Natural killer cell (primary cell): ENCODE results near the gene TMED4. TPM values are rescaled to one million over a fixed set of nuclear protein-coding genes. Genes with fewer than 3 reads are reported as not detected.

Experiments
- ATAC-seq, 3 donors: fragments of 150-1000 bp in 2 of 3; fragments of 200-7000 bp in 1 of 3; cut with Tn5 transposase; 1 replicate in 1 of 3; 2 replicates in 2 of 3; pipeline ENCODE4 v1.10.0; 2021; ENCODE audit warnings: mild to moderate bottlenecking in 2 of 3, moderate library complexity in 2 of 3
- DNase-seq, 2 donors: peaks; one replicate each; pipeline versions ENCODE4 v3.0.0 to v3.0.0-alpha.2; 2013 to 2021; ENCODE audit warnings: mixed read lengths in 1 of 2
- H3K27ac ChIP-seq: one replicate; pipeline ENCODE4 v1.5.1; 2013; ENCODE audit warnings: mild to moderate bottlenecking, low read length
- H3K27me3 ChIP-seq: one replicate; pipeline ENCODE4 v1.6.1; 2013; ENCODE audit warnings: low read length; ENCODE audit not compliant: control insufficient read depth, insufficient read depth
- H3K36me3 ChIP-seq: one replicate; pipeline ENCODE4 v1.6.1; 2013; ENCODE audit warnings: low read length; ENCODE audit not compliant: control insufficient read depth, insufficient read depth
- H3K4me1 ChIP-seq: one replicate; pipeline ENCODE4 v1.6.1; 2013; ENCODE audit warnings: low read length; ENCODE audit not compliant: control insufficient read depth, insufficient read depth
- H3K4me3 ChIP-seq: one replicate; pipeline ENCODE4 v1.5.1; 2013; ENCODE audit warnings: low read length
- H3K9me3 ChIP-seq: one replicate; pipeline ENCODE4 v1.6.1; 2013; ENCODE audit warnings: low read length; ENCODE audit not compliant: control insufficient read depth, insufficient read depth
- H3K27ac Mint-ChIP-seq, 2 donors: one replicate each; pipeline ENCODE4 v1.8.0; 2022; ENCODE audit warnings: mild to moderate bottlenecking in 2 of 2, mixed read lengths in 2 of 2, moderate library complexity in 1 of 2
- H3K27me3 Mint-ChIP-seq, 2 donors: one replicate each; pipeline ENCODE4 v1.8.0; 2022; ENCODE audit warnings: low read depth in 2 of 2, mixed read lengths in 2 of 2
- H3K36me3 Mint-ChIP-seq: one replicate; pipeline ENCODE4 v1.8.0; 2022; ENCODE audit warnings: mixed read lengths
- H3K4me1 Mint-ChIP-seq, 2 donors: one replicate each; pipeline ENCODE4 v1.8.0; 2022; ENCODE audit warnings: mixed read lengths in 2 of 2
- H3K4me3 Mint-ChIP-seq: one replicate; pipeline ENCODE4 v1.8.0; 2022; ENCODE audit warnings: mild to moderate bottlenecking, moderate library complexity, mixed read lengths
- H3K9me3 Mint-ChIP-seq, 2 donors: one replicate each; pipeline ENCODE4 v1.8.0; 2022; ENCODE audit warnings: mixed read lengths in 2 of 2
- CTCF ChIP-seq: fragments of 200-600 bp; IDR thresholded peaks from one replicate; pipeline ENCODE4 v1.8.0; 2022; ENCODE audit warnings: antibody characterized with exemption
- WGBS: methylation state at CpG from one replicate; pipeline ENCODE4 v1.1.7; 2013; ENCODE audit warnings: missing lambda C conversion rate; ENCODE audit not compliant: insufficient coverage; 5-methylcytosine and 5-hydroxymethylcytosine counted together
- intact Hi-C: fragments of 100-400 bp; cut with micrococcal nuclease; formaldehyde crosslinking; loops from one replicate; pipeline ENCODE4 v1.14.2; 2022
- total RNA-seq, 4 donors: library from RNA; stranded (reverse); fragments of 120-200 nt in 1 of 4; gene quantifications; one replicate each; pipeline versions ENCODE4 v1.2.3 to v1.2.4, GENCODE V29; 2013 to 2022

The TMED4 gene
- total RNA-seq, 3 donors from 2014 or later (not counting 1 experiment from before 2014, with no cell fraction given), result 93.1 to 101 (median 94.1) TPM

- Histone ChIP-seq H3K9me3 (no peaks in the 10 kb centered on the region), H3K27me3 (no peaks in the 10 kb centered on the region), H3K4me1 (no peaks in the 10 kb centered on the region), H3K36me3 (no peaks in the 10 kb centered on the region), H3K27ac (no peak overlapping the region), H3K4me3 (no peak overlapping the region)
- 82% methylated on average over 6 of the region's 6 CpGs for WGBS
- ATAC-seq (no peak), DNase-seq (no peak)
- intact Hi-C loops, result no loop called here
- no peaks in the 10 kb centered on the region for H3K36me3 Mint-ChIP-seq
- no peaks in the 10 kb centered on the region for H3K4me1 Mint-ChIP-seq
- H3K9me3 Mint-ChIP-seq, result no peaks in the 10 kb centered on the region
- H3K27ac Mint-ChIP-seq, result no peak overlapping the region
- H3K27me3 Mint-ChIP-seq, result peaks cover 5 to 6% of the 10 kb centered on the region in 2 donors
- no peak overlapping the region for H3K4me3 Mint-ChIP-seq
- TF ChIP-seq CTCF, result no peak
Measured at GRCh38 chr7:44541876-44542610, 40.0 kb downstream of the TMED4 start.

GRCh38 chr7:44541028-44541869 lies 40.8 kb downstream of the TMED4 start, which contains the start of gene NPC1L1:
TSS of gene NPC1L1 (minus strand) at chr7:44541330. CDS start at chr7:44541259, 71 bp downstream.
- Histone ChIP-seq H3K36me3 (no peaks in the 10 kb centered on the region), H3K27ac (no peak within 1 kb of the TSS), H3K27me3 (no peaks in the 10 kb centered on the region), H3K4me3 (no peak within 1 kb of the TSS), H3K4me1 (no peaks in the 10 kb centered on the region), H3K9me3 (no peaks in the 10 kb centered on the region)
- ATAC-seq (no peak), DNase-seq (no peak)
- Mint-ChIP-seq H3K27me3 (no peaks in the 10 kb centered on the region), H3K9me3 (no peaks in the 10 kb centered on the region), H3K36me3 (no peaks in the 10 kb centered on the region), H3K4me3 (no peak within 1 kb of the TSS), H3K4me1 (no peaks in the 10 kb centered on the region), H3K27ac (no peak within 1 kb of the TSS)
- intact Hi-C loops, result no loop called here
- 91% methylated on average over 20 of the region's 20 CpGs for WGBS
- TF ChIP-seq CTCF, result no peak

- no peaks in the 10 kb centered on the region for H3K36me3 Mint-ChIP-seq
- intact Hi-C loops, result no loop called here
- H3K4me3 Mint-ChIP-seq, result no peak overlapping the region
- 87% methylated on average over 5 of the region's 5 CpGs for WGBS
- Histone ChIP-seq H3K9me3 (no peaks in the 10 kb centered on the region), H3K36me3 (no peaks in the 10 kb centered on the region), H3K27ac (no peak overlapping the region), H3K27me3 (no peaks in the 10 kb centered on the region), H3K4me1 (no peaks in the 10 kb centered on the region), H3K4me3 (no peak overlapping the region)
- no peaks in the 10 kb centered on the region for H3K9me3 Mint-ChIP-seq
- no peak for ATAC-seq
- no peak for TF ChIP-seq CTCF
- no peaks in the 10 kb centered on the region for H3K27me3 Mint-ChIP-seq
- H3K4me1 Mint-ChIP-seq, result no peaks in the 10 kb centered on the region
- no peak overlapping the region for H3K27ac Mint-ChIP-seq
- no peak for DNase-seq
Measured at GRCh38 chr7:44540592-44541027, 41.4 kb downstream of the TMED4 start.
